HCT116 (cell line): ENCODE data around the gene SMAD7. TPM values are rescaled to one million over a fixed set of nuclear protein-coding genes. Genes with fewer than 3 reads are reported as not detected.

Experiments
- ATAC-seq: fragments of 200-7000 bp; cut with Tn5 transposase; 2 replicates; pipeline ENCODE4 v1.9.1; 2020; ENCODE audit warnings: mild to moderate bottlenecking, moderate library complexity
- BruUV-seq: library from RNA; stranded (reverse); fragments of 400-500 nt; replicated peaks from 2 replicates; lab custom pipeline; 2021; lab: Mats Ljungman, UMichigan
- CTCF ChIA-PET: fragments of 300-600 bp; sonication (Branson Sonifier 250); formaldehyde crosslinking; loops from one replicate; lab custom pipeline; 2021; ENCODE audit warnings: antibody characterized with exemption; lab: Charles Lee
- POLR2A ChIA-PET: fragments of 300-600, 350-600 bp; sonication (Branson Sonifier 250); formaldehyde crosslinking; loops from one replicate; lab custom pipeline; 2021; ENCODE audit warnings: antibody characterized with exemption; lab: Charles Lee
- RAD21 ChIA-PET, 2 experiments: fragments of 300-600 bp; sonication (Branson Sonifier 250); formaldehyde crosslinking; loops; one replicate each; lab custom pipeline; 2023; ENCODE audit warnings: low total read pairs in 2 of 2; ENCODE audit not compliant: uncharacterized antibody in 2 of 2, unreplicated experiment in 2 of 2, low non-redundant PET in 1 of 2; lab: Charles Lee
- DNase-seq: peaks from one replicate; pipeline ENCODE4 v3.0.0-alpha.2; 2010; ENCODE audit warnings: low read depth, low spot score
- H2AFZ ChIP-seq: fragments of 200-600 bp; shearing (Covaris generic), sonication (generic); 2 replicates; pipeline ENCODE4 v1.6.1; 2017; ENCODE audit warnings: low read depth, mixed run types, mixed read lengths, antibody characterized with exemption, low read length; ENCODE audit not compliant: poor library complexity, severe bottlenecking
- H3K27ac ChIP-seq: 2 replicates; pipeline ENCODE4 v1.5.1; 2012; ENCODE audit warnings: low read depth, low read length
- H3K27me3 ChIP-seq: fragments of 200-600 bp; sonication (generic); 2 replicates; pipeline ENCODE4 v1.6.1; 2016; ENCODE audit warnings: mixed run types, low read length, mixed read lengths; ENCODE audit not compliant: insufficient read depth
- H3K36me3 ChIP-seq, 2 experiments: fragments of 200-500 bp in 1 of 2; fragments of 200-600 bp in 1 of 2; sonication (Bioruptor generic) in 1 of 2; sonication (generic) in 1 of 2; 2 replicates each; pipeline versions ENCODE4 v1.5.1 to v1.6.1; 2014 to 2016; ENCODE audit warnings: low read length in 2 of 2, inconsistent platforms in 1 of 2, mixed read lengths in 1 of 2, mixed run types in 1 of 2; ENCODE audit not compliant: insufficient read depth in 2 of 2, control insufficient read depth in 1 of 2
- H3K4me1 ChIP-seq, 2 experiments: fragments of 200-600 bp in 1 of 2; sonication (generic) in 1 of 2; 2 replicates each; pipeline versions ENCODE4 v1.5.1 to v1.6.1; 2012 to 2017; ENCODE audit warnings: low read length in 2 of 2, inconsistent platforms in 1 of 2, mild to moderate bottlenecking in 1 of 2, mixed read lengths in 1 of 2, mixed run types in 1 of 2, moderate library complexity in 1 of 2; ENCODE audit not compliant: insufficient read depth in 2 of 2, control insufficient read depth in 1 of 2
- H3K4me2 ChIP-seq: fragments of 200-600 bp; sonication (generic); 2 replicates; pipeline ENCODE4 v1.6.1; 2017; ENCODE audit warnings: mixed run types, low read length, mixed read lengths
- H3K4me3 ChIP-seq, 2 experiments: fragments of 200-600 bp in 1 of 2; sonication (generic) in 1 of 2; replicated peaks in 1 of 2; 2 replicates each; pipeline ENCODE4 v1.5.1; 2011 to 2016; ENCODE audit warnings: low read length in 2 of 2, control low read depth in 1 of 2, low read depth in 1 of 2, mild to moderate bottlenecking in 1 of 2, mixed read lengths in 1 of 2, mixed run types in 1 of 2
- H3K79me2 ChIP-seq: fragments of 200-600 bp; sonication (generic); 2 replicates; pipeline ENCODE4 v1.6.1; 2017; ENCODE audit warnings: mild to moderate bottlenecking, mixed run types, low read length, moderate library complexity, mixed read lengths; ENCODE audit not compliant: insufficient read depth
- H3K9ac ChIP-seq: fragments of 200-600 bp; sonication (generic); 2 replicates; pipeline ENCODE4 v1.6.1; 2016; ENCODE audit warnings: low read length, mixed read lengths
- H3K9me2 ChIP-seq: fragments of 200-600 bp; sonication (generic), shearing (Covaris generic); 2 replicates; pipeline ENCODE4 v1.6.1; 2017; ENCODE audit warnings: mixed run types, mild to moderate bottlenecking, moderate library complexity; ENCODE audit not compliant: insufficient read depth
- H3K9me3 ChIP-seq, 2 experiments: fragments of 200-500 bp in 1 of 2; fragments of 200-600 bp in 1 of 2; sonication (Bioruptor generic) in 1 of 2; sonication (generic) in 1 of 2; 2 replicates each; pipeline ENCODE4 v1.6.1; 2014 to 2017; ENCODE audit warnings: low read length in 2 of 2, mixed read lengths in 2 of 2, inconsistent platforms in 1 of 2, low read depth in 1 of 2, mild to moderate bottlenecking in 1 of 2, mixed run types in 1 of 2, moderate library complexity in 1 of 2; ENCODE audit not compliant: control insufficient read depth in 1 of 2, insufficient read depth in 1 of 2
- H4K20me1 ChIP-seq: fragments of 200-600 bp; sonication (generic), shearing (Covaris generic); 2 replicates; pipeline ENCODE4 v1.6.1; 2017; ENCODE audit warnings: mixed run types, mild to moderate bottlenecking, moderate library complexity; ENCODE audit not compliant: insufficient read depth
- TCF7L2 ChIP-seq: IDR thresholded peaks from 2 replicates; pipeline ENCODE4 v1.7.0; 2011; ENCODE audit warnings: borderline replicate concordance, inconsistent platforms; ENCODE audit not compliant: insufficient read depth, insufficient read length; ENCODE audit errors: extremely low read depth
- ZNF274 ChIP-seq: fragments of 200-500 bp; sonication (Bioruptor generic); IDR thresholded peaks from 2 replicates; pipeline ENCODE4 v1.6.1; 2014; ENCODE audit warnings: mild to moderate bottlenecking, low read depth, low read length, inconsistent platforms
- intact Hi-C: fragments of 100-400 bp; cut with micrococcal nuclease; formaldehyde crosslinking; loops from 2 replicates; pipeline ENCODE4 v1.10.0; 2022
- total RNA-seq: library from RNA; stranded (reverse); gene quantifications from one replicate; pipeline ENCODE4 v1.2.1, GENCODE V29; 2021; ENCODE audit not compliant: unreplicated experiment
- TF ChIP-seq, protein P1 (sequence below): IDR thresholded peaks from 2 replicates; pipeline ENCODE4 v1.6.1; 2011; ENCODE audit warnings: mild to moderate bottlenecking, low read length, moderate library complexity; ENCODE audit not compliant: insufficient replicate concordance; ENCODE audit errors: extremely low read depth

The SMAD7 gene
- total RNA-seq, 1 experiment from 2014 or later = 7.2 TPM

DNA sequence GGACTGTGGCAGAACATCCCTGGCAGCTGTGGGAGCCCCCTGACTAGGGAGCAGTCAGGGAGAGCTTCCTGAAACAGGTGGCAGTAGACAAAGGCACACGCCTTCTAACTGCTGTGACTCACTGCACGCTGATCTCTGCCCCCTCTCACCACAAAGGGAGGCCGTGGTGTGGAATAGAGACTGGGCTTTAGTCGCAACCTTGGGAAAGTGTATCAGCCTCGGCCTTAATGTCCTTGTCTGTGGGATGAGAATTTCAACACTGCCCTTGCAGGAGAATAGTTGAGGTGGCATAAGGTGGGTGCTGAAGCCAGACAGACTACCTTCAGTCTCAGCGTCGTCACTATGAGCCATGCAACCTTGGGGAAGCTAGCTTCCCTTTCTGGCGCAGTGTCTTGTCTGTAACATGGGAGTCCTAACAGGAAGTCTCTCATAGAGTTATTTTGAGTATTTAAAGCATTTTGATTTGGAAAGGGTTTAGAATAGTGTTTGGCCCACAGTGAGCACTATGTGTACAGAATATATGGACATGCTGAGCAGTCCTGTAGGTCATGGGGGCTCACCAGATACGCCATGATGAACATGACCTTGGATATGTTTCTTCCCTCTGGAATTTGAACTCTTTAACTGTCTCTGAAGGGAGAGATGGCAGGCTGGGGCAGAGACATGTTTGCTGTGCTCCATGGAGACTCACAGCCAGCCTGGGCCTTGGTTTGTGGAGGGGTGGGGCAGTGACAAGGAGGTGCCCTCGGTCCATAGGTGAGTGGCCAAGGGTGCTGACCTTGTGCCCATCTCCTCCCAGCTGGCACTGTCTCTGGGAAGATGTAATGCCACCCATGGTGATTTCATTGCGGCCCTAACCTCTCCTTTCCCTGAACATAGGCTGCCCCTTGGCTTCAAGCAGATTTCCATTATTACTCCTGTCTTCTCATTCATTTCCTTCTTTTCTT lies 29.5 kb upstream of the SMAD7 start (continued):
- TF ChIP-seq TCF7L2 = no peak
- TF ChIP-seq, all 23 proteins: peak for 0

DNA sequence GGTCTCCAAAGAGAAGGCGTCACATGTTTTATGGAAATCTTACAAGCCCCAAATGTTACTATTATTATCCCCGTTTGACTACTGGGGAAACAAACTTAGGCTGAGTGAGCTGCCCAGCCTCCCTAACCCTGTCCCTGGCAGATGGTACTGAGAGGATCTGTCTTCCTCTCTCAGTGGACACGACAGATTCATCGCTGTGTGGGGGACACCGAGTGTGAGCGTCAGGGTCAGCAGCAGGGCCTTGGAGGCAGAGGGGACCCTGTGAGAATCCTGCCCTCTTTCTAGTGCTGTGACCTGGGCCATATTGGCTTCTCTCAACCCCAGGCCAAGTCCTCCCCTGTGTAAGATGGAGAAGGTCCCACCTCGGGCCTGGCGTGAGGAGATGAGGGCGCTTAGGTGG lies 27.1 kb upstream of the SMAD7 start:
- Histone ChIP-seq H2AFZ (no peak overlapping the region), H3K27me3 (no peaks in the 10 kb centered on the region)
- TF ChIP-seq, protein P1, sequence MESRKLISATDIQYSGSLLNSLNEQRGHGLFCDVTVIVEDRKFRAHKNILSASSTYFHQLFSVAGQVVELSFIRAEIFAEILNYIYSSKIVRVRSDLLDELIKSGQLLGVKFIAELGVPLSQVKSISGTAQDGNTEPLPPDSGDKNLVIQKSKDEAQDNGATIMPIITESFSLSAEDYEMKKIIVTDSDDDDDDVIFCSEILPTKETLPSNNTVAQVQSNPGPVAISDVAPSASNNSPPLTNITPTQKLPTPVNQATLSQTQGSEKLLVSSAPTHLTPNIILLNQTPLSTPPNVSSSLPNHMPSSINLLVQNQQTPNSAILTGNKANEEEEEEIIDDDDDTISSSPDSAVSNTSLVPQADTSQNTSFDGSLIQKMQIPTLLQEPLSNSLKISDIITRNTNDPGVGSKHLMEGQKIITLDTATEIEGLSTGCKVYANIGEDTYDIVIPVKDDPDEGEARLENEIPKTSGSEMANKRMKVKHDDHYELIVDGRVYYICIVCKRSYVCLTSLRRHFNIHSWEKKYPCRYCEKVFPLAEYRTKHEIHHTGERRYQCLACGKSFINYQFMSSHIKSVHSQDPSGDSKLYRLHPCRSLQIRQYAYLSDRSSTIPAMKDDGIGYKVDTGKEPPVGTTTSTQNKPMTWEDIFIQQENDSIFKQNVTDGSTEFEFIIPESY = no peak
- no peak for TF ChIP-seq ZNF274
- TF ChIP-seq, all 23 proteins: peak for 0
- H3K27ac ChIP-seq = no peak overlapping the region
- no peaks in the 10 kb centered on the region for H3K36me3 ChIP-seq
- peaks cover 15 to 49% of the 10 kb centered on the region in 2 experiments; a peak in 3 of 4 replicates for H3K4me1 ChIP-seq
- H3K9me2 ChIP-seq = no peaks in the 10 kb centered on the region
- H3K4me2 ChIP-seq = no peak overlapping the region
- H3K9ac ChIP-seq = no peak overlapping the region
- no peak overlapping the region for H3K4me3 ChIP-seq
- ChIA-PET POLR2A (no interaction called here), RAD21 (no interaction called here), CTCF (no interaction called here)
- intact Hi-C loops = no loop called here
- no peak for ATAC-seq
- no peak for DNase-seq
- no peaks in the 10 kb centered on the region for H3K9me3 ChIP-seq
- no peaks in the 10 kb centered on the region for H4K20me1 ChIP-seq
- no peaks in the 10 kb centered on the region for H3K79me2 ChIP-seq
- BruUV-seq = no TSS peak
